ENCODE measurements around the gene LAMA3.

The LAMA3 gene

GRCh38 chr18:23880931-23881617 is 191.8 kb downstream of the LAMA3 start:
- DNase-seq = no peak

GRCh38 chr18:23881778-23882177 is 192.5 kb downstream of the LAMA3 start:
- no peak for DNase-seq

GRCh38 chr18:23882616-23883276 is 193.5 kb downstream of the LAMA3 start:
- DNase-seq = no peak

GRCh38 chr18:23883277-23883790 is 194.1 kb downstream of the LAMA3 start:
- no peak for DNase-seq

GRCh38 chr18:23884681-23885375 is 195.6 kb downstream of the LAMA3 start:
- DNase-seq = no peak

GRCh38 chr18:23885750-23886149 is 196.5 kb downstream of the LAMA3 start:
- peak; percentile 34 for DNase-seq

- DNase-seq = no peak
Measured at GRCh38 chr18:23887035-23887434, 197.8 kb downstream of the LAMA3 start.

GRCh38 chr18:23887493-23887892 is 198.2 kb downstream of the LAMA3 start:
- no peak for DNase-seq

GRCh38 chr18:23888881-23889280 is 199.6 kb downstream of the LAMA3 start:
- no peak for DNase-seq

- DNase-seq = no peak
Measured at GRCh38 chr18:23889907-23890306, 200.7 kb downstream of the LAMA3 start.

GRCh38 chr18:23890589-23890988 is 201.3 kb downstream of the LAMA3 start:
- no peak for DNase-seq

- no peak for DNase-seq
Measured at GRCh38 chr18:23893653-23894052, 204.4 kb downstream of the LAMA3 start.

GRCh38 chr18:23894661-23895175 is 205.5 kb downstream of the LAMA3 start:
- no peak for DNase-seq

GRCh38 chr18:23897291-23897690 is 208.0 kb downstream of the LAMA3 start:
- DNase-seq = no peak

- no peak for DNase-seq
Measured at GRCh38 chr18:23897733-23898132, 208.5 kb downstream of the LAMA3 start.

- no peak for DNase-seq
Measured at GRCh38 chr18:23900994-23901393, 211.7 kb downstream of the LAMA3 start.

- no peak for DNase-seq
Measured at GRCh38 chr18:23902396-23902795, 213.1 kb downstream of the LAMA3 start.

- DNase-seq = no peak
Measured at GRCh38 chr18:23903971-23904370, 214.7 kb downstream of the LAMA3 start.

GRCh38 chr18:23906658-23907057 is 217.4 kb downstream of the LAMA3 start:
- no peak for DNase-seq

- DNase-seq = no peak
Measured at GRCh38 chr18:23908827-23909226, 219.6 kb downstream of the LAMA3 start.

- no peak for DNase-seq
Measured at GRCh38 chr18:23910032-23910431, 220.8 kb downstream of the LAMA3 start.

- no peak for DNase-seq
Measured at GRCh38 chr18:23912356-23912755, 223.1 kb downstream of the LAMA3 start.

GRCh38 chr18:23916338-23916737 is 227.1 kb downstream of the LAMA3 start:
- no peak for DNase-seq
